DND-41 (cell line): ENCODE data around the gene MMP2.

Experiments
- EZH2 ChIP-seq: IDR thresholded peaks from 3 replicates; pipeline ENCODE4 v1.6.1; 2012; ENCODE audit warnings: borderline replicate concordance, low read depth, mild to moderate bottlenecking, moderate library complexity, low read length, inconsistent platforms; ENCODE audit not compliant: severe bottlenecking
- TF ChIP-seq, protein P1 (sequence below): IDR thresholded peaks from 2 replicates; pipeline ENCODE4 v1.5.1; 2012; ENCODE audit warnings: borderline replicate concordance, low read length, moderate library complexity, mild to moderate bottlenecking; ENCODE audit not compliant: poor library complexity, severe bottlenecking; ENCODE audit errors: extremely low read depth

- TF ChIP-seq, protein P1, sequence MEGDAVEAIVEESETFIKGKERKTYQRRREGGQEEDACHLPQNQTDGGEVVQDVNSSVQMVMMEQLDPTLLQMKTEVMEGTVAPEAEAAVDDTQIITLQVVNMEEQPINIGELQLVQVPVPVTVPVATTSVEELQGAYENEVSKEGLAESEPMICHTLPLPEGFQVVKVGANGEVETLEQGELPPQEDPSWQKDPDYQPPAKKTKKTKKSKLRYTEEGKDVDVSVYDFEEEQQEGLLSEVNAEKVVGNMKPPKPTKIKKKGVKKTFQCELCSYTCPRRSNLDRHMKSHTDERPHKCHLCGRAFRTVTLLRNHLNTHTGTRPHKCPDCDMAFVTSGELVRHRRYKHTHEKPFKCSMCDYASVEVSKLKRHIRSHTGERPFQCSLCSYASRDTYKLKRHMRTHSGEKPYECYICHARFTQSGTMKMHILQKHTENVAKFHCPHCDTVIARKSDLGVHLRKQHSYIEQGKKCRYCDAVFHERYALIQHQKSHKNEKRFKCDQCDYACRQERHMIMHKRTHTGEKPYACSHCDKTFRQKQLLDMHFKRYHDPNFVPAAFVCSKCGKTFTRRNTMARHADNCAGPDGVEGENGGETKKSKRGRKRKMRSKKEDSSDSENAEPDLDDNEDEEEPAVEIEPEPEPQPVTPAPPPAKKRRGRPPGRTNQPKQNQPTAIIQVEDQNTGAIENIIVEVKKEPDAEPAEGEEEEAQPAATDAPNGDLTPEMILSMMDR = no peak
- no peak for TF ChIP-seq EZH2
Observed at GRCh38 chr16:55475919-55476318, 3.1 kb upstream of the MMP2 start.
